Globus pallidus (tissue), 1 donor: Measurements from ENCODE around the gene BTBD9.

Experiments used
- DNase-seq: peaks from one replicate; pipeline ENCODE4 v3.0.0-alpha.2; 2015; ENCODE audit warnings: low spot score

Gene BTBD9

DNA sequence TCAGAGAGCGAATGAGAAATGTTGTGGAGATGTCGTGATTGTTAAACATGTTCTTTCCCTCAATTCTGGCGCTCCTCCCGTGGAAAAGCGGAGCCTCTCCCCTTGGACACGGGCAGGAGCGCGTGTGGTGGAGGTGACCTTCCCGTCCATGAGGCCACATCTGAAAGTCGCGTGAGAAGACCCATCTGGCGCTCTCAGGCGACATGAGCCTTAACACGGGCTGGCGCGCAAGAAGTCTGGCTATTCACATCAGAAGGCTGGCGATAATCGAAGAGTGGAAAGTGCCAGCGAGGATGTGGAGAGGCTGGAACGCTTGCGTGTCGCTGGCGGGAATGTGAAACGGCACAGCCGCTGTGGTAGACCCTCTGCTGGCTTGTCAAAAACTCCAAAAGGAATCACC lies 478.9 kb downstream of the BTBD9 start:
- DNase-seq, result no peak

DNA sequence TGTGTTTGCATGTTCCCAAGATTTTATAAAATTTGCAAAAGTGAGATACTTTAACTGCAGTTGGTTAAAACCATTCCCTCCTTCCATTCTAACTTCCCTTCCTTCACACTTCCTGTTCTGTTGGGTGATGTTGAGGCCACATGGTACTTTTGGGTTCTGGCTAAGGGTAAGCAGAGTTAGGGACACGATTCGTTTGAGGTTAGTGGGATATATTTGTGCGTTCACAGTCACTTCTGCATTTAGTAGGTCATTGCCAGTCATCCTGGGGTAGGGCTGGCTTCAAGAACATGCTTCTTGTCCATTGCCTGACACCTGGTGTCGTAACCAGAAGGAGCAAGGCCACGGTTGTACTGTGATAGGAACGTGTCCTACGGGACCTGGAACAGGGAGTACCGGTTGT lies 480.1 kb downstream of the BTBD9 start:
- DNase-seq, result no peak

DNA sequence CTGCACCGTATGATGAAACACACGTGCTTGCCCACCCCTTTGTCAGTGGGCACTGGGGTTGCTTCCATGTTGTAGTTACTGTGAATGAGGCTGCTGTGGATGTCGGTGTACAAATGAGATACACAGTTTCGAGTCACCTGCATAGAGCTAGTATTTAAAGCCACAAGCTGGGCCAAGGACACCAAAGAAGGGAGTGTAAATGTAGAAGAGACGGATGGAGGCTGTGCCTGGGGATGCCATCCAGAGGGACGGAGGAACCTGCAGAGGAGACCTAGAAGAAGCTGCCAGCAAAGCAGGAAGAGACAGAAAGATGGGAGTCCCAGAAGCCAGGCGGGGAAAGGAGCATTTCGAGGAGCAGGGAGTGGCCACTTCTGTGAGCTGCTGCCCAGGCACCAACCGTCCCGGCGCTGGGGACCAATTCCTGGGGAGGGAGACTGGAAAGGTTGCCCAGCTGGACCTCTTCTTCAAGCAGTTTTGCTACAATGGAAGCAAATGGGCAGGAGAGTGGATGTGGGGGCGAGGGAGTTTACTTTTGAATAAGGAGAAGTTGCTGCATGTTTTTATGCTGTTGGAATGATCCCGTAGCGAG lies 480.9 kb downstream of the BTBD9 start:
- DNase-seq, result no peak

DNA sequence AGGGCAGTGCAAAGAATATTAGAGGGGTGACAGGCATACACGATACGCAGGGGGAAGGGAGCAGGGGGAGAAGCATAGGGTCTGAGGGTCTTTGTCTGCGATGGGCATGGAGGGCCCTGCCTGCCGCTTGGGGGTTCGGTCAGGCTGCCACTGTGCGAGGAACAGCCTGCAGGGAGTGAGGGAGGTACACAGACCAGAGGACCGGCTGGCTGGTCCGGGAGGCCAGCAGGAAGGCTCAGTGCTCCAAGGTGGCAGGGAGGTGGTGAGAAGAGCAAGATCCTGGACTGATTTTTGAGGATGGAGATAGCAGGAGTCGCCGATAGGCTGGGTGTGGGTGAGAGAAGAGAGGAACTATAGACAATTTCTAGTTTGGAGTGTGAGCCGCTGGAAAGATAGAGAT lies 481.8 kb downstream of the BTBD9 start:
- DNase-seq, result no peak

DNA sequence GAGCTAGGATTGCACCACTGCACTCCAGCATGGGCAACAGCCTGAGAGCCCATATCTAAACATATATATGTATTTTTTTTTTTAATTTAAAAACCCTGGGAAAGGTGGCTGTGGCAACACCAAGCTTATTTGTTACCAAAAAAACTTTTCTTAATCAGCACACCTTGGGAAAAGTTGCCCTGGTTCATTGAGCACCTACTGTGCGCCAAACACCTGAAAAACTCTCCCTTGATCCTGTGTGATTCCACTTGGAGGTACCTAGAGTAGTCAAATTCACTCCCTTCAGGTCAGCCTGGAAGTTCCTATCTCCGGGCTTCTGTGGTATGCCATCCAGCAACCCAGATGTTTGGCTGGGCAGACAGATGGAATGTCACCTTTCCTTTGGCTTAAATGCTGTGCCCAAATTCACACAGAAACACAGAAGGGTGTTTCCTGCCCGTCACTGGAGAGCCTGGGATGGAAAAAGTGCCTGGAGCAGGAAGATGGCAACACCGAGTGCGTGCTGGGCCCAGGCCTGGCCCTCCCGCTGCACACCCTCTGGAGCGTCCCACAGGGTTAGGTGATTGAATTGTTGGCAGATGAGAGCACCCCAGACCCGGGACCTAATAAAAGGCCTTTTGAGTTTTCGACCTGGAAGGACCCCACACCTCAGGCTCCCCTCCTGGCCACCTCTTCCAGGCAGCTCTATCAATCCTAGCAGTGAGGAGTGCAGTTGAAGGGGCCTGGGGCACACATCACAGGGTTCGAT lies 482.7 kb downstream of the BTBD9 start:
- no peak for DNase-seq

DNA sequence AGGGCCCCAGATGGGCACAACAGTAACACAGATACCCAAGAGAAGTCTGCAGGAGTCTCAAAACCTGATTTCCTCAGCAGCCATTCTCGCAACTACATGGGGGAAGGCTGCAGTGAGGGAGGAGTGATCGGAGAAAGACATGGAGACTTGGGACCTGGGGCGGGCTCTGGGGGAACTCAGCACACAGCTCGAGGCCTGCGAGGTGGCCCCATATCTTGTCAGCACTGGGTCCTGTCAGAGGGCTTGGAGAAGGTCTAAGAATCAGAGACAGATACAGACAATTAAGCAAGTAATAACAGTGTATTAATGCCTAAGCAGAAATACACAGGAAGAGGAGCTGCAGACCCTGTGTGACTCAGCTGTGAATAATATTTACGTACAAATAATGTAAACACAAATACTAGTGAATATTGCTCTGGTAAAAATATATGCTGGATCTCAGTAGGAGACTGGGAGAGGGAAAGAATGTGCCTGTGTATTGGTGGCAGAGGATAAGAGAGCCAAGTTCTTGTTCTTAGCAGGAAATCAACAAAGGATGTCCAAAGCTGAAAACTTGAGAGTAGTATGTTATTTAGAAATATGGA lies 484.0 kb downstream of the BTBD9 start:
- DNase-seq, result no peak

DNA sequence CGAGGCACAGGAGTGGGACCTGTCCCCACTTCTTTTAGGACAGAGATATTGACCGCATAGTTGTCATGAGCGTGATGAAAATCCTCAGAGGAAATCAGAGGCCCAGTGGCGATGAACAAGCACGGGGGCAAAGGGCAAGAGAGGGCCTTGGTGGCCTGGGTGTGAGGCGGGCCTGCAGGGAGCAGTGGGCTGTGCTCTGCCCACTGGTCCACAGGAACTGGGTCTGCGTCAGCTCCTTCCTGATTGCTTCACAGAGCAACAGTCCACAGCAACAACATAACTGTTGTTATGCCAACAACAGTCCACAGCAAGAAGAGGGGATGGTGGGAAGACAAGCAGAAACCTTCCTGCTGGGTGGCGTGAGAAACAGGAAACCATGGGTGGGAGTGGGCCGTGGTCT lies 484.6 kb downstream of the BTBD9 start:
- no peak for DNase-seq

DNA sequence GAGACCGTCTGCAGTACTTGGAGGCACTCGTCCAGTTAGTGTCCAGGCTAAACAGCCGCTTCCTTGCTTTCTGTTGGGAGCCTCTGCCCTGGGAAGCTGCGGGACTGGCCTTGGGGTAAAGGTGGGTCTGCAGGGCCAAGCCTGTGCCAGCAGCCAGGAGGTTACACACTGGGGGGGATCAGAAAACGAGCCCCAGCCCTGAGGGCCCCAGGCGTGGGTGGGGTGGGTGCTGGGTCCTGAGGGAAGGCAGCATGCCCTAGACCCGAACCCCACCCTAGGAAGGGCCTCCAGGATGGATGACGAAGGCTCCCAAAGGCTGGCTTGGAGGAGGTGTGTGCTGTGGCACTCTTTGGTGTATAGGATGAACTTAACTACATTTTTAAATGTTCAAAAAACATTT lies 485.0 kb downstream of the BTBD9 start:
- DNase-seq, result no peak

DNA sequence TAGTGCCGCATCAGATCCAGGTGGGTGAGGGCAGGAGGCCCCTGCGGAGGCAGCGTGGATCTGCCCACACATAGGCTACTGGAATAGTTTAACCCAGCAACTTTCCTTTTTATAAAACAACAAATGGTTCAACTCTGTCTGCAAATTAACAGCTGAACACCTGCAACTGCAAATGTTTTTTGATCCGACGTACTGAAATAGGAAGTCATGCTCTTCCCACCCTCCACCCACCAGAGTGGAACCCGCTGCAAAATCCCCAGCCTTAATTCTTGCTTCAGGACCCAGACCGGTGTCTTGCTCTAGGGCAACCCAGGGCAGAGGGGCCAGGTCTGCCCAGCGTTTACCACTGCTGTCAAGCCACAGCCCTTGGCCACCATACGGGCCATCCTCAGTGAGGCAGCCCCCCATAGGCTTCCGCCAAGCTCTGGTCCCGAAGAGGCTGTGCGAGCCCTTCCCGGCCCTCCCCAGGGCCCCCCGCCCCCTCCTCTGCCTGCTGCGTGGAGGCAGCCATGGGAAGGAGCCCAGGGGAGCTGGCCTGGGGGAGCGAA lies 485.9 kb downstream of the BTBD9 start:
- DNase-seq, result no peak

DNA sequence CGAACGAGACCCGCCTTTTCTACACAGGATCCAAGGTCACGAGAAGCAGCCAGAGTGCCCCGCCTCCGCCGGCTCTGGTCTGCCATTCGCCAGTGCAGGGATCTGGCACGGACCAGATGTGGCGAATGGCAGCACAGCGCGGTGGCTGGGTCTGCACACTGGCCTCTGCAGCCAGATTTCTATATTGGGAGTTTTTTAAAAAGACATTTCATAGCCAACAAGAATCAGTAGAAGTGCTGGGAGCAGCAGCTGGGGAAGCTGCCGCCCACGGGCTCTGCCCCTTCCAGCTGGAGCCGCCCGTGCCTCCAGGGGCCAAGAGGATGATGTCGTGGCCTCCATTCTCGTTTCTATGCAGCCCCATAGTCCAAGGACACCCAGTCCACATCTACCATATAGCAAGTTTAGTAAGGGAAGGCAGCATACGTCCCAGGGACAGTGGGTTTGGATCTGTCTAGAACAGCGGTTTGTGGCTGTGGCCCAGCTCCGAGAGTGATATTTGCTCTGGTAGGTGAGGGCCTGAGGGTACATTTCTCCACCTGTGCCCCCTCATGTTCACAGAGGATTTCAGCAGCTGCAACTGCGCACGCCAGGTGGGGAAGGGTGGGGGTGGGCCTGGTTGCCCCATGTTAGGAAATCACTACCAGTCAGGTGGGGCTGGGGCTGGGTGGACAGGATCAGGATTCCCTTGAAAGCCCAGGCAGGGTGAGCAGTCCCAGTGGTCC lies 486.5 kb downstream of the BTBD9 start:
- no peak for DNase-seq

DNA sequence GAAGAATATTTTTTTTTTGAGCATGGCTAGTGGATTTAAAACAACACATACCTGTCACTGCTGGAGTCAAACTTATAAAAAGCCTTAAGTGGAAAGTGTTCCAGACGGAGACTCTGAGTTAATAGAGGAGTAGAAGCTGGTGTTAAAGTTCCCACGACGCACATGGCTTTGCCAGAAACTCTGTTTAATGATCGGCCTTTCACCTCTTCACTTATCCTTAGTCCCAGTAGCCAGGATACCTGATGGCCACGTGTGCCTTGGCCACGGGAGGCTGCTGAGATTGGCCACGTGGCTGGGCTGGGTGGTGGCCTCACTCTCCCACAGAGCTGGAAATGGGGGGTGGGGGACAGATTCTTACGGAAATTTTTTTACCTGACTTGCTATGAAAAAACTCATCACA lies 487.1 kb downstream of the BTBD9 start:
- no peak for DNase-seq

DNA sequence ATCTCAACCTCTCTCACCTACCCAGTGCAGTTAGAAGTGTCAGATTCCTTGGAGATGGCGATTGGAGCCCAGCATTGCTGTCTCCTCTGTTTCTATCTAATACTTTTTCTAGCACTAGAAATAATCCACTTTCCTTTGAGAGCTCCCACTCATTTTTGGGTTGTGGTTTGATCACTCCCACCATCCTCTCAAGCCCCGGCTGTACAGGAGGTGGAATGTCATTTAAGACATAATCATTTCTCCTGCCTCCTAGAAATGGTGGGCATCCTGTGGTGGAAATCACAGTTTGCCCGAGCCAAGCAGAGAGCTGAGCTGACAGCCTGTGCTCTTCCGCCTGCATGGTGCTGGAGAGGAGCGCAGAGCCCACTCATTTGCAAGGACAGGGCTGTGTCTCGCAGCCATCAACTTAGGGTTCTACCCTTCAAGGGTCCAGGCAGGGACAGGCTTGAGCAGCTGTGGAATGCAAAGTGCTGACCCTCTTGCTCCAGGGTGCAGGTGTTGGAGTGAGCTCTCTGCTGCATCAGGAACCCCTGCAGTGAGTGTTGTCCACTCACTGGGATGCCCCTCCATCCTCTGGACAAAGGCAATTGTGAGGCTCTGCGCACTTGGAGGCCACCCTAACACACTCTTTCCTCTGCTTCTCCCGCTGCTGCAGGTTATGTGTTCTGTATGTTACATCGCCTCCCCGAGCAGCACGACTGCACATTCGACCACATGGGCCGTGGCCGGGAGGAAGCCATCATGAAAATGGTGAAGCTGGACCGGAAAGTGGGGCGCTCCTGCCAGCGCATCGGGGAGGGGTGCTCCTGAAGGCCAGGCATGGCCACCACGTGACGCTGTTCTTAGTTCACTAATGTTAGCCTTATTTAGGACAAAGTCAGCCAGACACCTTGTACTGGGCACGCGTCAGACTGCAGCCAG lies 487.9 kb downstream of the BTBD9 start:
- no peak for DNase-seq

DNA sequence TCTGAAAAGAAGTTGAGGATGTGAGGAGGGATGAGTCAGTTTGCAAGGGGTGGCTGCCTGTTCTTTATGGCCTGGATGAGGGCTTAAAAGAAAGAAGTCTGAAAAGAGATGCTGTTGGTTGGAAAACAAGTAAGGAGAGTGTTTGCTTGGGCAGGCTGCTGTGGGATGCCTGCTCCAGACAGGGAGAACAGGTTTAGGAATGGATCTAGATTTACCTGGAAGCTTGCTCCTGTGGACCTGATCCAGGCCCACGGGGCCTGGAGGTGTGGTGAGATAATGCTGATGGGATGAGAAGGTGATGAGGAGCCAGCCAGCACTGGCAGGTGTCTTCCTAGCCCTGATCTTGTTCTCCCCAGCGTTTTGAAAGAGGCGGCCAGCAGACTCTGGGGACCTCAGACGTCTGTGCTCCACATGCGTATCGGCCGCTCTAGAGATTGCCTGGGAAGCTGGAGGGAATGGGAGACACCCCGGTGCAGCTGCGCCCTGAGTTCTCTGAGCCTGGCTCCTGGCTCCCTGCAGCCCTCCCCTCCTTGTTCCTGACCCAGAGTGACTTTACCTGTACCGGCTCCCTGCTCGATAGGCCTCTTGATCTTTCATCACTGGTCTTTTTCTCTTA lies 488.9 kb downstream of the BTBD9 start:
- DNase-seq, result no peak

DNA sequence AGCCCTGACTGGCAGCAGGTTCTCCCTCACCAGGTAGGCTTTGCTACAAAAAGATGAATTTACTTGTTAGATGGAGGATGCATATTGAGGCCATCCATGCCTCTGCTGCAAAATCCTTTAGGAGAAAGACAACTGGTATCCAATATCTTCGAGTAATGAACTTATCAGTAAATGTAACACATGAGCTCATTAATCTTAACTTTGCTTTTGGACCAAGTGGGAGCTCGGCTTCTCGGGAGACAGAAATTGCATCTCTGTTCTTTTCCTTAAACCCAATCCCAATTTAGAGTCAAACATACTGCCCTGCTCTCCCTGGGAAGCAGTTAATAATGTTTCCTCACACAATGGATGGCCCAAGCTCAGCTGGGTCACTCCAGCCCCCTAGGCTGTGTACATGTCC lies 489.7 kb downstream of the BTBD9 start:
- DNase-seq, result no peak

DNA sequence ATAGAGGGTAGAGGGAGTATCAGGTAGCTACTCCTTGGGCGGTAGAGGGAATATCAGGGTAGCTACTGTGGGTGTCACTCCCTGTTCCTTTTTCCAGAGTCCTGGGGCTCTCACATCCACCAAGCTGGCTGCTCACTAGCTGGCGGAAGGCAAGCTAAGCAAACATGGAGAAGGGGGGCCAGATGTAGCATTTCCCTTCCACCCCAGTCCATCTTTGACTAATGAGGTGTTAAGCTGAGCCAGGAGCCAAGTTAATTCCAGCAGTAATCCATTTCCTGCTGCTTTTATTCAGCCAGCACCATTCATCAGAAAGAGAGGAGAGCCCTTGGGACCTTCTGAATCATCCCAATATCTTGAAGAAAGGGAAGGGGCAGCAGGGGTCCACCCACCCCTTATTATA lies 490.2 kb downstream of the BTBD9 start:
- DNase-seq, result no peak

DNA sequence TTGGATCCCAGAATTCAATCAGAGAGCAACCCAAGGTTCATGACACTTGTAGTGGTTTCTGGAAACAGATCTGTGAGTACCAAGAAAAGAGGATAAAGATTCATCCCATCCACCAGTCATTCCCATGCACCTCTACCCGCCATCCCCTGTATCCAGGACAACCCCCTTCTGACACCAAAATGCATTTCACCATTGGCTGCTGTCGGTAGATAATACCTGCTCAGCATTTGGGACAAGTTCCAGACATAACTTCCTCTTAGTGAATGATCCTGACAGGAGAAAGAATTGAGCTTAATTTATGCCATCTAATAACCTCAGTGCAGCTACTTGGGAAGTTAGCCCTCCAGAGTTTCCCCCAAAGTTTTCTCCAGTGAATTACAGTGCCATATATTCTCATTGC lies 491.1 kb downstream of the BTBD9 start:
- no peak for DNase-seq

DNA sequence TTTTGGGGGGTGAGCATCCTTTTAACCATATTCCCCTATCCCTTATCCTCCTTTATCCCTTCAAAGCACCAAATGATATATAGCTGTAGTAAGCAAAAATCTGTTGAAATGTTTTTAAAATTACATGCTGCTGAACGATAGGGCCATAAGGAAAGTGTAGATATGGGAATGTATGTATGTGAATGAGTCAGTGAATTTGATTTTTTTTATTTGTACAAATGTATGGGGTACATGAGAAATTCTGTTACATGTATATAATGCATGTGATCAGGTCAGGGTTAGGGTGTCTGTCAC lies 493.0 kb downstream of the BTBD9 start:
- DNase-seq, result no peak

DNA sequence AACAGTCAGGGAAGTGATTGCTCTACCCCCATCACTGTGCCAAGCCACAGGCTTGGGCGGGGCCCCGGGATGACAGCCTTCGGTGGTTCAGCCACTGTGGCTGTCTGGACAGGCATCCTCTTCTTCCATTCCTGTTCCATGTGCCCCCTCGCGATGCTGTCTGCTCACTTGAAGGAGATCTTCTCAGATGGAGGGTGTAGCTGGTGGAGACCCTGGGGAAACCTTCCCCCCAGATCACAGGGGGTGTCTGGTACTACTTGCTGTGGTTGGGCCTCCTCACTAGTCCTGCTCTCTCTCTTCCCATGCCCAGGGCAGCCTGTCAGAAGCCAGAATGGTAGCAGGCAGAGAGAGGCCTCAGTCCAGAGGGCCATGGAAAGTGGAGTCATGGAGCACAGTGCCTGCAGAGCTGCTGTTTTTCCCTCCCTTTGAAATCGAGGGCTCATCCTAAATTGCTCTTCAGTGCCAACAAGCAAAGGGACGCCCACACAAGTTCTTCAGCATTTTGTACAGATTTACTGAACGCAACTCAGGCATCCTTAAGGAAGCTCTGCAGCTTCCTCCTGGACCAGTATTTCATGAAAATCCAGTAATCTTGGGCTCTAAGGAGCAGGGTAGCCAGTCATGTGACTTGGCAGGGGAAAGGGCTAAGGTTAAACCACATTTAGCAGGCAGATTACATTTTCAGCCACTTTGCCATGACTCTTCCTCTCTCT lies 493.6 kb downstream of the BTBD9 start:
- DNase-seq, result no peak

DNA sequence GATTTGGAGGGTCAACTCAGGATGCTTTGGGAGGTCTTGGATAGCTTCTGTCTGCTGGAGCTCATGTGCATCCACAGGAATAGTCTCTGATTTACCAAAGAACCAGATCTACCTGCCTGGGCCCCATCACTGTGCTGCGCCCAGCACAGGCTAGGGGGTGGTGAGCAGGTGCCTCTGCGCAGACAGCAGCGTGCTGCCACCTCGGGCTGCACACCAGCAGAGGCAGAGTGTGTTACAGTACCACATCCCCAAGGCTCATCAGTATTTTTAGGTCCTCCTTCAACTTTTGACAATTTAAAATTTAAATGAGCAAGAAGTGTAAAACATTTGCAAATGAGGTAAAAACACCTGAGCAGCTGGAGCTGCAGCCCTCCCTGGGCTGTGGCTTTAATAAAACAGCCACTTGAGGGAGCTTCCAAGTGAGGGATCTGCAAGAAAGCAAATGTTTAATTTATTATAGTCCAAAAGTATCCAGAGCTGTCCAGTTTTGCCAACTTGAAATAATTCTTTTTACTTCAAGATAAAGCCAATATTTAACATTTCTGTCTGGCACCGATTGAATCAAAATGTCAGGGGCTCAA lies 495.3 kb downstream of the BTBD9 start:
- no peak for DNase-seq
